Fibroblast of lung (primary cell): ENCODE results near the gene CTLA4. TPM values are rescaled to one million over a fixed set of nuclear protein-coding genes. Genes with fewer than 3 reads are reported as not detected.

Experiments
- DNase-seq, 2 donors: peaks; one replicate each; pipeline versions ENCODE4 v3.0.0 to v3.0.0-alpha.2; 2010; ENCODE audit warnings: low read depth in 2 of 2
- H2AFZ ChIP-seq: 2 replicates; pipeline ENCODE4 v1.5.1; 2012; ENCODE audit warnings: low read length, control low read depth, inconsistent platforms
- H3K27ac ChIP-seq: 2 replicates; pipeline ENCODE4 v1.5.1; 2011; ENCODE audit warnings: low read length, control low read depth; ENCODE audit not compliant: insufficient read depth
- H3K27me3 ChIP-seq: 2 replicates; pipeline ENCODE4 v1.5.1; 2011; ENCODE audit warnings: mild to moderate bottlenecking, low read length; ENCODE audit not compliant: control insufficient read depth, insufficient read depth
- H3K36me3 ChIP-seq: 2 replicates; pipeline ENCODE4 v1.5.1; 2011; ENCODE audit warnings: low read length; ENCODE audit not compliant: control insufficient read depth, insufficient read depth
- H3K4me1 ChIP-seq: 2 replicates; pipeline ENCODE4 v1.5.1; 2011; ENCODE audit warnings: low read length; ENCODE audit not compliant: control insufficient read depth, insufficient read depth; ENCODE audit errors: extremely low read depth
- H3K4me2 ChIP-seq: 2 replicates; pipeline ENCODE4 v1.5.1; 2011; ENCODE audit warnings: low read length, control low read depth; ENCODE audit not compliant: insufficient read depth; ENCODE audit errors: extremely low read depth
- H3K4me3 ChIP-seq, 4 experiments: fragments of 200-600 bp in 1 of 4; sonication (generic) in 1 of 4; replicated peaks in 1 of 4; 2 replicates each; pipeline ENCODE4 v1.5.1; 2011 to 2016; ENCODE audit warnings: low read length in 4 of 4, low read depth in 3 of 4, mild to moderate bottlenecking in 3 of 4, control low read depth in 2 of 4, inconsistent platforms in 1 of 4, mixed read lengths in 1 of 4; ENCODE audit not compliant: insufficient read depth in 1 of 4; ENCODE audit errors: control extremely low read depth in 1 of 4
- H3K79me2 ChIP-seq: 2 replicates; pipeline ENCODE4 v1.5.1; 2012; ENCODE audit warnings: mild to moderate bottlenecking, low read length, inconsistent platforms; ENCODE audit not compliant: control insufficient read depth, insufficient read depth
- H3K9ac ChIP-seq: 2 replicates; pipeline ENCODE4 v1.5.1; 2011; ENCODE audit warnings: mild to moderate bottlenecking, low read length, control low read depth; ENCODE audit not compliant: insufficient read depth
- H3K9me3 ChIP-seq: 2 replicates; pipeline ENCODE4 v1.5.1; 2012; ENCODE audit warnings: low read depth, low read length; ENCODE audit not compliant: control insufficient read depth, insufficient read depth
- H4K20me1 ChIP-seq: 2 replicates; pipeline ENCODE4 v1.5.1; 2011; ENCODE audit warnings: low read length; ENCODE audit not compliant: control insufficient read depth, insufficient read depth; ENCODE audit errors: extremely low read depth
- EZH2 ChIP-seq: IDR thresholded peaks from 2 replicates; pipeline ENCODE4 v1.5.1; 2012; ENCODE audit warnings: low read length, control low read depth, mild to moderate bottlenecking; ENCODE audit errors: missing control alignments
- polyA plus RNA-seq, 2 donors: library from polyadenylated mRNA; depleted of rRNA in 1 of 2; stranded (reverse) in 1 of 2; unstranded in 1 of 2; fragments of >200 nt; gene quantifications; 2 replicates each; pipeline ENCODE4 v1.2.1, GENCODE V29; 2011 to 2012; ENCODE audit warnings: missing spikeins in 1 of 2
- total RNA-seq: library from RNA; depleted of rRNA; stranded (reverse); fragments of >200 nt; gene quantifications from 2 replicates; pipeline ENCODE4 v1.2.1, GENCODE V29; 2014
- TF ChIP-seq, protein P1 (sequence below), 2 donors: IDR thresholded peaks in 1 of 2; conservative IDR thresholded peaks in 1 of 2; 1 replicate in 1 of 2; 2 replicates in 1 of 2; pipeline ENCODE4 v1.5.1; 2011 to 2012; ENCODE audit warnings: low read length in 2 of 2, control low read depth in 1 of 2, inconsistent platforms in 1 of 2, low read depth in 1 of 2, mild to moderate bottlenecking in 1 of 2

Gene CTLA4
- total and polyA plus RNA-seq, 2 donors (not counting 1 experiment from before 2014, with no cell fraction given) = not detected

GRCh38 chr2:203824057-203824456 is 43.5 kb upstream of the CTLA4 start:
- Histone ChIP-seq H3K27ac (no peak overlapping the region), H3K4me2 (no peak overlapping the region), H3K9ac (no peak overlapping the region), H3K9me3 (no peaks in the 10 kb centered on the region), H4K20me1 (no peaks in the 10 kb centered on the region), H3K27me3 (peaks cover 7% of the 10 kb centered on the region), H2AFZ (no peak overlapping the region), H3K36me3 (no peaks in the 10 kb centered on the region), H3K79me2 (no peaks in the 10 kb centered on the region), H3K4me3 (no peak overlapping the region), H3K4me1 (no peaks in the 10 kb centered on the region)
- TF ChIP-seq, protein P1, sequence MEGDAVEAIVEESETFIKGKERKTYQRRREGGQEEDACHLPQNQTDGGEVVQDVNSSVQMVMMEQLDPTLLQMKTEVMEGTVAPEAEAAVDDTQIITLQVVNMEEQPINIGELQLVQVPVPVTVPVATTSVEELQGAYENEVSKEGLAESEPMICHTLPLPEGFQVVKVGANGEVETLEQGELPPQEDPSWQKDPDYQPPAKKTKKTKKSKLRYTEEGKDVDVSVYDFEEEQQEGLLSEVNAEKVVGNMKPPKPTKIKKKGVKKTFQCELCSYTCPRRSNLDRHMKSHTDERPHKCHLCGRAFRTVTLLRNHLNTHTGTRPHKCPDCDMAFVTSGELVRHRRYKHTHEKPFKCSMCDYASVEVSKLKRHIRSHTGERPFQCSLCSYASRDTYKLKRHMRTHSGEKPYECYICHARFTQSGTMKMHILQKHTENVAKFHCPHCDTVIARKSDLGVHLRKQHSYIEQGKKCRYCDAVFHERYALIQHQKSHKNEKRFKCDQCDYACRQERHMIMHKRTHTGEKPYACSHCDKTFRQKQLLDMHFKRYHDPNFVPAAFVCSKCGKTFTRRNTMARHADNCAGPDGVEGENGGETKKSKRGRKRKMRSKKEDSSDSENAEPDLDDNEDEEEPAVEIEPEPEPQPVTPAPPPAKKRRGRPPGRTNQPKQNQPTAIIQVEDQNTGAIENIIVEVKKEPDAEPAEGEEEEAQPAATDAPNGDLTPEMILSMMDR (conservative IDR thresholded peaks at IDR 0.05 in 1 of 2, IDR thresholded peaks at IDR 0.05 in 1 of 2; ENCODE audit: low read depth in 1 of 2, low read length in 2 of 2) = no peak
- TF ChIP-seq EZH2 = no peak
- DNase-seq = no peak

DNA sequence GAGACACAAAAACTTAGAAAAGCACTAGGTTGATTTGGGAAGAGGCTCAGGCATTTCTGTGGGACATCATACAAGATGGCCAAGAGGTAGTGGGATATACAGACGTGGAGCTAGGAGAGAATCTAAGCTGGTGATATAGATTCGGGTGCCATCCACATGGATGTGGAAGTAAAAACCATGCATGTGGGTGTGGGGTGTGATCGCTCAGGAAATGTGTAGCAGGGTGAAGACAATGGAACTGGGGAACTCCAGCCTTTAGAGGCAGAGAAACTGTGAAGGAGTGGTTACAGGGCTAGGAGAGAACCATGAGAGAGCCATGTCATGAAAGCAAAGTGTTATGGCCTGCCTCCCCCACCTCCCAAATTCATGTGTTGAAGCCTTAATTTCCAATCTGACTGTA is 43.0 kb upstream of the CTLA4 start:
- DNase-seq = no peak
- Histone ChIP-seq H3K36me3 (no peaks in the 10 kb centered on the region), H3K9me3 (no peaks in the 10 kb centered on the region), H3K79me2 (no peaks in the 10 kb centered on the region), H3K27ac (no peak overlapping the region), H3K27me3 (peaks cover 7% of the 10 kb centered on the region), H3K4me2 (no peak overlapping the region), H3K4me1 (no peaks in the 10 kb centered on the region), H3K9ac (no peak overlapping the region), H3K4me3 (no peak overlapping the region), H2AFZ (no peak overlapping the region), H4K20me1 (no peaks in the 10 kb centered on the region)
- no peak for TF ChIP-seq EZH2
- TF ChIP-seq, protein P1 (conservative IDR thresholded peaks at IDR 0.05 in 1 of 2, IDR thresholded peaks at IDR 0.05 in 1 of 2; ENCODE audit: low read depth in 1 of 2, low read length in 2 of 2) = no peak

- H3K27me3 ChIP-seq = peaks cover 7% of the 10 kb centered on the region
- H3K27ac ChIP-seq = no peak overlapping the region
- no peaks in the 10 kb centered on the region for H3K9me3 ChIP-seq
- H3K4me2 ChIP-seq = no peak overlapping the region
- H3K79me2 ChIP-seq = no peaks in the 10 kb centered on the region
- no peak overlapping the region for H3K4me3 ChIP-seq
- TF ChIP-seq, protein P1 (conservative IDR thresholded peaks at IDR 0.05 in 1 of 2, IDR thresholded peaks at IDR 0.05 in 1 of 2; ENCODE audit: low read depth in 1 of 2, low read length in 2 of 2) = no peak
- no peak overlapping the region for H3K9ac ChIP-seq
- DNase-seq = peak in 1 of 2 donors; percentile 53
- H3K4me1 ChIP-seq = no peaks in the 10 kb centered on the region
- no peak overlapping the region for H2AFZ ChIP-seq
- H3K36me3 ChIP-seq = no peaks in the 10 kb centered on the region
- H4K20me1 ChIP-seq = no peaks in the 10 kb centered on the region
Measured at GRCh38 chr2:203826704-203827103, 40.9 kb upstream of the CTLA4 start.
